MM.1S (cell line): ENCODE results near the gene ABCD1.
"Not testable (repeated sequence)": the region's sequence is repeated elsewhere in the genome, so short reads cannot be mapped to it uniquely, and the experiment has no call there.

ENCODE experiments used
- DNase-seq: peaks from one replicate; pipeline ENCODE4 v3.0.0-alpha.2; 2015
- H2AFZ ChIP-seq: fragments of 300-600 bp; sonication (generic); 2 replicates; pipeline ENCODE4 v1.6.0; 2016; ENCODE audit warnings: antibody characterized with exemption, low read length
- H3F3A ChIP-seq: fragments of 300-600 bp; sonication (generic); 2 replicates; pipeline ENCODE4 v1.6.1; 2016; ENCODE audit warnings: mild to moderate bottlenecking, antibody characterized with exemption, low read length, moderate library complexity, mixed read lengths; ENCODE audit not compliant: insufficient read depth
- H3K27ac ChIP-seq: fragments of 300-600 bp; sonication (generic); 2 replicates; pipeline ENCODE4 v1.5.1; 2016; ENCODE audit warnings: mild to moderate bottlenecking, low read length
- H3K27me3 ChIP-seq: fragments of 300-600 bp; sonication (generic); replicated peaks from 2 replicates; pipeline ENCODE4 v1.6.0; 2016; ENCODE audit warnings: low read length; ENCODE audit not compliant: insufficient read depth
- H3K36me3 ChIP-seq: fragments of 300-600 bp; sonication (generic); replicated peaks from 2 replicates; pipeline ENCODE4 v1.6.1; 2016; ENCODE audit warnings: mild to moderate bottlenecking, low read length, mixed read lengths; ENCODE audit not compliant: insufficient read depth
- H3K4me1 ChIP-seq: fragments of 300-600 bp; sonication (generic); 2 replicates; pipeline ENCODE4 v1.6.1; 2016; ENCODE audit warnings: low read length, mixed read lengths
- H3K4me2 ChIP-seq: fragments of 300-600 bp; sonication (generic); 2 replicates; pipeline ENCODE4 v1.6.0; 2016; ENCODE audit warnings: low read depth, low read length
- H3K4me3 ChIP-seq: fragments of 300-600 bp; sonication (generic); 2 replicates; pipeline ENCODE4 v1.5.1; 2016; ENCODE audit warnings: low read length, mixed read lengths
- H3K79me2 ChIP-seq: fragments of 300-600 bp; sonication (generic); 2 replicates; pipeline ENCODE4 v1.6.1; 2016; ENCODE audit warnings: mixed run types, low read length, mixed read lengths
- H3K9ac ChIP-seq: fragments of 300-600 bp; sonication (generic); 2 replicates; pipeline ENCODE4 v1.6.1; 2016; ENCODE audit warnings: low read length, mixed read lengths
- H3K9me2 ChIP-seq: fragments of 300-600 bp; sonication (generic); replicated peaks from 2 replicates; pipeline ENCODE4 v1.6.1; 2016; ENCODE audit warnings: mild to moderate bottlenecking, low read length, mixed read lengths; ENCODE audit not compliant: insufficient read depth
- H3K9me3 ChIP-seq: fragments of 300-600 bp; sonication (generic); replicated peaks from 2 replicates; pipeline ENCODE4 v1.6.1; 2016; ENCODE audit warnings: mild to moderate bottlenecking, low read length, mixed read lengths; ENCODE audit not compliant: insufficient read depth
- H4K20me1 ChIP-seq: fragments of 300-600 bp; sonication (generic); 2 replicates; pipeline ENCODE4 v1.6.1; 2016; ENCODE audit warnings: mild to moderate bottlenecking, low read length, moderate library complexity, mixed read lengths; ENCODE audit not compliant: insufficient read depth
- EZH2 ChIP-seq: fragments of 300-600 bp; sonication (generic); optimal IDR thresholded peaks from 2 replicates; pipeline ENCODE3; 2017; ENCODE audit warnings: low read depth, mild to moderate bottlenecking, antibody characterized with exemption, low read length, mixed read lengths
- EZH2phosphoT487 ChIP-seq: fragments of 300-600 bp; sonication (generic); IDR thresholded peaks from 2 replicates; pipeline ENCODE4 v1.6.1; 2018; ENCODE audit warnings: antibody characterized with exemption, low read length
- TF ChIP-seq, protein P1 (sequence below): fragments of 300-600 bp; sonication (generic); IDR thresholded peaks from 2 replicates; pipeline ENCODE4 v1.5.1; 2016; ENCODE audit warnings: antibody characterized with exemption, low read length, mixed read lengths

ABCD1 gene

GRCh38 chrX:153739754-153740486, 15.3 kb downstream of the ABCD1 start:
- H3K4me1 ChIP-seq = no peaks in the 10 kb centered on the region

GRCh38 chrX:153740631-153741222, 16.1 kb downstream of the ABCD1 start:
- no peaks in the 10 kb centered on the region for H3K27me3 ChIP-seq
- no peak overlapping the region for H3K27ac ChIP-seq
- H3K9me2 ChIP-seq = no peaks in the 10 kb centered on the region
- no peaks in the 10 kb centered on the region for H3K9me3 ChIP-seq
- no peaks in the 10 kb centered on the region for H3K36me3 ChIP-seq
- no peaks in the 10 kb centered on the region for H3K4me1 ChIP-seq
- H3F3A ChIP-seq = no peaks in the 10 kb centered on the region
- no peaks in the 10 kb centered on the region for H4K20me1 ChIP-seq
- DNase-seq = no peak
- TF ChIP-seq EZH2phosphoT487 (no peak), EZH2 (no peak)
- TF ChIP-seq, protein P1, sequence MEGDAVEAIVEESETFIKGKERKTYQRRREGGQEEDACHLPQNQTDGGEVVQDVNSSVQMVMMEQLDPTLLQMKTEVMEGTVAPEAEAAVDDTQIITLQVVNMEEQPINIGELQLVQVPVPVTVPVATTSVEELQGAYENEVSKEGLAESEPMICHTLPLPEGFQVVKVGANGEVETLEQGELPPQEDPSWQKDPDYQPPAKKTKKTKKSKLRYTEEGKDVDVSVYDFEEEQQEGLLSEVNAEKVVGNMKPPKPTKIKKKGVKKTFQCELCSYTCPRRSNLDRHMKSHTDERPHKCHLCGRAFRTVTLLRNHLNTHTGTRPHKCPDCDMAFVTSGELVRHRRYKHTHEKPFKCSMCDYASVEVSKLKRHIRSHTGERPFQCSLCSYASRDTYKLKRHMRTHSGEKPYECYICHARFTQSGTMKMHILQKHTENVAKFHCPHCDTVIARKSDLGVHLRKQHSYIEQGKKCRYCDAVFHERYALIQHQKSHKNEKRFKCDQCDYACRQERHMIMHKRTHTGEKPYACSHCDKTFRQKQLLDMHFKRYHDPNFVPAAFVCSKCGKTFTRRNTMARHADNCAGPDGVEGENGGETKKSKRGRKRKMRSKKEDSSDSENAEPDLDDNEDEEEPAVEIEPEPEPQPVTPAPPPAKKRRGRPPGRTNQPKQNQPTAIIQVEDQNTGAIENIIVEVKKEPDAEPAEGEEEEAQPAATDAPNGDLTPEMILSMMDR = no peak
- H3K4me3 ChIP-seq = no peak overlapping the region
- H2AFZ ChIP-seq = no peak overlapping the region
- no peaks in the 10 kb centered on the region for H3K79me2 ChIP-seq
- no peak overlapping the region for H3K9ac ChIP-seq
- no peak overlapping the region for H3K4me2 ChIP-seq

More at GRCh38 chrX:153739754-153740486, 15.3 kb downstream of the ABCD1 start:
- Histone ChIP-seq H3K79me2 (no peaks in the 10 kb centered on the region), H3F3A (no peaks in the 10 kb centered on the region), H3K27me3 (no peaks in the 10 kb centered on the region), H4K20me1 (no peaks in the 10 kb centered on the region), H3K4me3 (no peak overlapping the region), H3K36me3 (no peaks in the 10 kb centered on the region), H2AFZ (no peak overlapping the region), H3K27ac (no peak overlapping the region), H3K9ac (no peak overlapping the region), H3K9me2 (no peaks in the 10 kb centered on the region), H3K4me2 (no peak overlapping the region), H3K9me3 (no peaks in the 10 kb centered on the region)
- no peak for DNase-seq
- TF ChIP-seq, protein P1 = no peak
- TF ChIP-seq EZH2phosphoT487 (no peak), EZH2 (no peak)

- H2AFZ ChIP-seq = no peak overlapping the region
- H3K27ac ChIP-seq = no peak overlapping the region
- TF ChIP-seq, protein P1 = no peak
- TF ChIP-seq EZH2 = no peak
- TF ChIP-seq EZH2phosphoT487 = no peak
- H3K9me3 ChIP-seq = no peaks in the 10 kb centered on the region
- H3K9me2 ChIP-seq = no peaks in the 10 kb centered on the region
- no peak overlapping the region for H3K4me2 ChIP-seq
- no peaks in the 10 kb centered on the region for H3F3A ChIP-seq
- no peaks in the 10 kb centered on the region for H3K79me2 ChIP-seq
- no peak overlapping the region for H3K9ac ChIP-seq
- DNase-seq = no peak
- no peaks in the 10 kb centered on the region for H3K36me3 ChIP-seq
- no peaks in the 10 kb centered on the region for H3K4me1 ChIP-seq
- H3K27me3 ChIP-seq = no peaks in the 10 kb centered on the region
- no peaks in the 10 kb centered on the region for H4K20me1 ChIP-seq
- no peak overlapping the region for H3K4me3 ChIP-seq
Measured at GRCh38 chrX:153741446-153741845, 16.8 kb downstream of the ABCD1 start.

DNA sequence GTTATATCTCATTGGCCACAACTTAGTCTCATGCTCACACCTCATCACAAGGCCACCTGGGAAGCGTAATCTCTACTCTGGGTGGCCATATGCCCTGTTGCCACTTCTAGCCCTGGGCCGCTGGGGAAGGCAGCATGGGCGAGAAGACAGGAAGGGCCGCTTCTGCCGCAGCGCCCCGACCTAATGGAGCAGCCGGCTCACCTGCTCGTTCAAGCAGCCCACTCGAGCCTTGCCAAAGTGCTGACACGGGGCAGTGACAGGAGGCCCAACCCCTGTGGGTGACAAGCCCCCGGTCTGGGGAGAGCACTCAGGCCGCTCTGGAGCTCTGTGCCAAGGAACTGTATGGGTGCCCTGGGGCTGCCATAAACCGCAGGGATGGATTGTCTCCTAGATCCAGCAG, 17.5 kb downstream of the ABCD1 start:
- not testable (repeated sequence) for H3K36me3 ChIP-seq, H3K4me2 ChIP-seq, H3K9ac ChIP-seq, H3K27me3 ChIP-seq, H3K79me2 ChIP-seq, H3K9me3 ChIP-seq, H3K9me2 ChIP-seq, H3K27ac ChIP-seq, DNase-seq, H2AFZ ChIP-seq, H3K4me1 ChIP-seq, H4K20me1 ChIP-seq, H3K4me3 ChIP-seq, H3F3A ChIP-seq

DNA sequence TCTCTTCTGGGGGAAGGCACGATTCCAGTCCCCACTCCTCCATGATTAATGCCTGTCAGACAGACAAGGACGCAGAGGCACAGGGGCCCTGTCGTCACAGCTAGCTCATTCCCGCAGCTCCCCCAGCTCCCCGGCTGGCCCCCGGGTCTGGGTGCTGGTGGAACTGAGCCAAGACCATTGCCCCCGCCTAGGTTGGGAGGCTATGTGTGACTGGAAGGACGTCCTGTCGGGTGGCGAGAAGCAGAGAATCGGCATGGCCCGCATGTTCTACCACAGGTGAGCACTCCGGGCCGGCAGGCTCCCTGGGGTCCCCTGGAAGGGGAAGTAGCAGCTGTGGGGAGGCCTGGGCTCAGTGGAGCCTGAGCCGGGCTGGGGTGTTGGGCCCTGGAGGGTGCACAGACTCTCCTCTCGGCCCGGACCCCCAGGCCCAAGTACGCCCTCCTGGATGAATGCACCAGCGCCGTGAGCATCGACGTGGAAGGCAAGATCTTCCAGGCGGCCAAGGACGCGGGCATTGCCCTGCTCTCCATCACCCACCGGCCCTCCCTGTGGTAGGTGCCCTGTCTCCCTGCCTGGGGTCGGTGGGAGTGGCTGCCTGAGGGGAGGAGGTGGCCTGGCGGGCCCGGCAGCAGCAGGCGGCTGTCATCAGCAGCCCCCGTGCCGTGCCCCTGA, 18.3 kb downstream of the ABCD1 start:
- H3K9me3 ChIP-seq, H3K4me2 ChIP-seq, H3K36me3 ChIP-seq, H3K9ac ChIP-seq, H4K20me1 ChIP-seq, H3K27ac ChIP-seq, H3F3A ChIP-seq, DNase-seq, H3K4me3 ChIP-seq, H3K79me2 ChIP-seq, H3K27me3 ChIP-seq, H3K9me2 ChIP-seq, H2AFZ ChIP-seq, H3K4me1 ChIP-seq: not testable (repeated sequence)
